DOHH2 (cell line): ENCODE measurements around the gene FOXO4.

Experiments used
- H3F3A ChIP-seq: fragments of 200-600 bp; sonication (generic), shearing (Covaris generic); 2 replicates; pipeline ENCODE4 v1.6.0; 2016; ENCODE audit warnings: antibody characterized with exemption, mild to moderate bottlenecking; ENCODE audit not compliant: control insufficient read depth, insufficient read depth
- H3K27ac ChIP-seq: fragments of 200-600 bp; sonication (generic); 2 replicates; pipeline ENCODE4 v1.5.1; 2014; ENCODE audit warnings: low read depth, mild to moderate bottlenecking, low read length, moderate library complexity
- H3K27me3 ChIP-seq: fragments of 200-600 bp; sonication (generic); 2 replicates; pipeline ENCODE4 v1.6.1; 2014; ENCODE audit warnings: mild to moderate bottlenecking, low read length, mixed read lengths; ENCODE audit not compliant: control insufficient read depth
- H3K36me3 ChIP-seq: fragments of 200-600 bp; sonication (generic); 2 replicates; pipeline ENCODE4 v1.6.1; 2014; ENCODE audit warnings: mild to moderate bottlenecking, low read length, moderate library complexity, mixed read lengths; ENCODE audit not compliant: control insufficient read depth
- H3K4me1 ChIP-seq: fragments of 200-600 bp; sonication (generic); 2 replicates; pipeline ENCODE4 v1.6.1; 2014; ENCODE audit warnings: mild to moderate bottlenecking, low read length, mixed read lengths; ENCODE audit not compliant: control insufficient read depth
- H3K4me2 ChIP-seq: fragments of 200-600 bp; sonication (generic); 2 replicates; pipeline ENCODE4 v1.6.0; 2014; ENCODE audit warnings: mild to moderate bottlenecking, low read length, moderate library complexity
- H3K4me3 ChIP-seq: fragments of 200-600 bp; sonication (generic); 2 replicates; pipeline ENCODE4 v1.5.1; 2014; ENCODE audit warnings: mild to moderate bottlenecking, low read length, mixed read lengths
- H3K79me2 ChIP-seq: fragments of 200-600 bp; sonication (generic); 2 replicates; pipeline ENCODE4 v1.6.1; 2014; ENCODE audit warnings: mild to moderate bottlenecking, low read length, mixed read lengths; ENCODE audit not compliant: control insufficient read depth
- H3K9me2 ChIP-seq: fragments of 200-600 bp; sonication (generic); replicated peaks from 2 replicates; pipeline ENCODE4 v1.6.1; 2014; ENCODE audit warnings: mild to moderate bottlenecking, low read length, mixed read lengths; ENCODE audit not compliant: control insufficient read depth
- H3K9me3 ChIP-seq: fragments of 200-600 bp; sonication (generic); 2 replicates; pipeline ENCODE4 v1.6.1; 2014; ENCODE audit warnings: antibody characterized with exemption, low read length, mixed read lengths; ENCODE audit not compliant: control insufficient read depth, insufficient read depth
- H4K20me1 ChIP-seq: fragments of 200-600 bp; sonication (generic); 2 replicates; pipeline ENCODE4 v1.6.0; 2014; ENCODE audit warnings: low read depth, mild to moderate bottlenecking, antibody characterized with exemption, low read length, moderate library complexity; ENCODE audit not compliant: control insufficient read depth, insufficient read depth
- CTCF ChIP-seq: fragments of 200-600 bp; sonication (generic); IDR thresholded peaks from one replicate; pipeline ENCODE4 v1.5.1; 2014; ENCODE audit warnings: antibody characterized with exemption, mild to moderate bottlenecking, low read depth, low read length; ENCODE audit not compliant: poor library complexity, severe bottlenecking
- EZH2phosphoT487 ChIP-seq: fragments of 200-600 bp; sonication (generic); IDR thresholded peaks from 2 replicates; pipeline ENCODE4 v1.6.1; 2017; ENCODE audit warnings: borderline replicate concordance, mild to moderate bottlenecking, antibody characterized with exemption, low read length, moderate library complexity, mixed read lengths

The FOXO4 gene

GRCh38 chrX:71147496-71148277 is 52.0 kb downstream of the FOXO4 start:
- no peaks in the 10 kb centered on the region for H3K79me2 ChIP-seq
- no peak overlapping the region for H3K27ac ChIP-seq
- no peaks in the 10 kb centered on the region for H4K20me1 ChIP-seq
- TF ChIP-seq CTCF (no peak), EZH2phosphoT487 (no peak)
- no peaks in the 10 kb centered on the region for H3K9me3 ChIP-seq
- no peaks in the 10 kb centered on the region for H3K27me3 ChIP-seq
- H3K36me3 ChIP-seq = no peaks in the 10 kb centered on the region
- H3K4me1 ChIP-seq = peaks cover 7% of the 10 kb centered on the region; the same call in 1 of the 2 replicates
- H3K9me2 ChIP-seq = no peaks in the 10 kb centered on the region
- H3K4me3 ChIP-seq = no peak overlapping the region
- H3K4me2 ChIP-seq = no peak overlapping the region
- H3F3A ChIP-seq = no peaks in the 10 kb centered on the region

- Histone ChIP-seq H4K20me1 (no peaks in the 10 kb centered on the region), H3K9me3 (no peaks in the 10 kb centered on the region), H3K36me3 (no peaks in the 10 kb centered on the region), H3K4me2 (no peak overlapping the region), H3K4me1 (peaks cover 7% of the 10 kb centered on the region; the same call in 1 of the 2 replicates), H3K79me2 (no peaks in the 10 kb centered on the region), H3K9me2 (no peaks in the 10 kb centered on the region), H3F3A (no peaks in the 10 kb centered on the region), H3K27me3 (no peaks in the 10 kb centered on the region), H3K27ac (no peak overlapping the region), H3K4me3 (no peak overlapping the region)
- TF ChIP-seq EZH2phosphoT487 = no peak
- no peak for TF ChIP-seq CTCF
Measured at GRCh38 chrX:71148278-71148663, 52.6 kb downstream of the FOXO4 start.

- H3K36me3 ChIP-seq = no peaks in the 10 kb centered on the region
- TF ChIP-seq CTCF (no peak), EZH2phosphoT487 (no peak)
- H3F3A ChIP-seq = no peaks in the 10 kb centered on the region
- H3K4me2 ChIP-seq = no peak overlapping the region
- H4K20me1 ChIP-seq = no peaks in the 10 kb centered on the region
- H3K27me3 ChIP-seq = no peaks in the 10 kb centered on the region
- no peak overlapping the region for H3K4me3 ChIP-seq
- H3K4me1 ChIP-seq = no peaks in the 10 kb centered on the region; the same call in 1 of the 2 replicates
- no peaks in the 10 kb centered on the region for H3K9me2 ChIP-seq
- no peaks in the 10 kb centered on the region for H3K9me3 ChIP-seq
- H3K27ac ChIP-seq = no peak overlapping the region
- H3K79me2 ChIP-seq = no peaks in the 10 kb centered on the region
Measured at GRCh38 chrX:71151366-71151765, 55.7 kb downstream of the FOXO4 start.
